Measurements from ENCODE around the gene PADI3.
"Not testable (repeated sequence)": the region's sequence is repeated elsewhere in the genome, so short reads cannot be mapped to it uniquely, and the experiment has no call there.

PADI3 gene

DNA sequence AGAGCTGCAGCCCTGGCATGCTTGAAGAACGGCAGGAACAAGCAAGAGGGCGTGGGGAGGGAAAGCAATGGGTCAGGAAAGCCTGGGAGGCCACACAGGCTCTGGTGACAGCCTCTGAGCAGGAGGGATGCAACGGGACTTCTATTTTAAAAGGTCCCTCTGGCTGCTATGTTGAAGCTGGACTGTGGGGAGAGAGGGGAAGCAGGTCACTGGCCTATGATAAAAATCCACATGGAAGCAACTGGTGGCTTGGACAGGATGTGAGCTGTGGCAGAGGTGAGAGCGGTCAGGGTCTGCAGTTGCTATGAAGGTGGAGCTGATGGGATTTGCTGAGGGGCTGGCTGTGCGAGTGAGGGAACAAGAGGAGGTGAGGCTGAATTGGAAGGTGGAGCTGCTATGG, 32.8 kb upstream of the PADI3 start:
- no peak for DNase-seq

DNA sequence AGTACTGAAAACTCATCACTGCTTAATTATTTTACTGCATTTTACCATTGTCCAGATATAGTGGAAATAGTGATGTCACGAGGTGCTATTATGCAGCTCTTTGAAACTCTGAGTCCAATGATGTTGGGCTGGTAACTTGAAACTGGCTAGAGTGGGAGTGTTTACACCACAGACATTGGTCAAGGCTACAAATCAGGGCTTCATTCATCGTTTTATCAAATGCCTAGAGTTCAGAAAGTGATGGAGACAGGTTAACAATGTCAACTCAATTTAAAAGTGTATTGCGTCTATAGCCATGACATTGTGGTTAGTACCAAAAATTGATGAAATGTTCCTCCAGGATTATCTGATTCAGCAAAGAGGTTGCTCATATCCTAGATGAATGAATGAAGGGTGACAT, 31.3 kb upstream of the PADI3 start:
- DNase-seq = no peak

DNA sequence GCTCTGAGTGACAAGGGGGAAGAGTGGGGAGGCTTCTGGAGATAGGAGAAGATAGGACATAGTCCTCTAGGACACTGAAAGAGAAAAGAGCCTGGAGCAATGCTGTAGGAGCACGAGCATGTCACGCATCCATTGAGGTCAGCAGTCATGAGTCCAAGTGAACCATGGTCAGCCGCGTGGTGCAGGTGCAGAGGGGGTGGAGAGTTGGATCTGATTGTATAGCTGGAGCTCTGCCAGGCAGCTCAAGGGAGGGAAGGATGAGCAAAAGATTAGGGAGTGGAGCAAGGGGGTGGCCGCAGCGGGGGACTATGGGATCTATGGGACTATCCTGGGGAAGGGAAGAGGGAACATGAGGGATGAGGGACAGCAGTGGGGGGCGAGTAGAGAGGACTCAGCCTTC, 30.0 kb upstream of the PADI3 start:
- peak in 1 of 2 experiments; percentile 5 for DNase-seq

DNA sequence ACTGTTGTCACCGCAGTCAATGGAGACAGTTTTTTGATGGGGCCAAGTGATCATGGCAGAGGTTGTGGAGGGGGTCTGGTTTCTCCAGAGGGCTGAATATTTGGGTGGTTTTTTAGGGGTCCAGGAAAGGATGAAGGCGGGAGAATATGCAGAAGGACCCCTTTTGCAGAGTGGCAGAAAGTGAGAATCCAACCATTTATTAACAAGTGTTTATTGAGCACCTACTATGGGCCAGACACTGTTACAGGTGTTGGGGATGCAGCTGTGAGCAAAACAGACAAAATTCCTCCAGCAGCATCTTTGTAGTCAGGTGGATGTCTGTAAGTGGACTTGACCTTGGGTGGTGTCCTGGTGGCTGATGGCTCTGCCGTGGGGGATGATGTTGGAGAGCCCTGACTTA, 28.6 kb upstream of the PADI3 start:
- no peak for DNase-seq

DNA sequence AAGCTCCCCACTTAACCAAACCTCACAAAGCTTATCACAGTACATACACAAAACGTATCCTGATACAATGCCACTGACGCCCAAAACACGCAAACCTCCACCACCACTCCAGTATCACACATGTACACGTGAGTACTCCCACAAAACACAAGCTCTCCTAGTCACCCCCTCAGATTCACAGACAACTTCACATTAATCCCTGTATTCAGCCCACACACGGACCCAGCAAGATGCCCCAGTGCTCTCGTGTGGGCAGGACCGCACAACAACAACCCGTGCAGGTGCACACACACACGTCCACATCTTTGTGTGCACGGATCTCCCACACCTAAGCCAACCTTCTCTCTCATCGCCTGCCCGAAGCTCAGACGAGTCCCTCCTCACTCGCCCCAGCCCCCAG, 26.3 kb upstream of the PADI3 start:
- DNase-seq = no peak

DNA sequence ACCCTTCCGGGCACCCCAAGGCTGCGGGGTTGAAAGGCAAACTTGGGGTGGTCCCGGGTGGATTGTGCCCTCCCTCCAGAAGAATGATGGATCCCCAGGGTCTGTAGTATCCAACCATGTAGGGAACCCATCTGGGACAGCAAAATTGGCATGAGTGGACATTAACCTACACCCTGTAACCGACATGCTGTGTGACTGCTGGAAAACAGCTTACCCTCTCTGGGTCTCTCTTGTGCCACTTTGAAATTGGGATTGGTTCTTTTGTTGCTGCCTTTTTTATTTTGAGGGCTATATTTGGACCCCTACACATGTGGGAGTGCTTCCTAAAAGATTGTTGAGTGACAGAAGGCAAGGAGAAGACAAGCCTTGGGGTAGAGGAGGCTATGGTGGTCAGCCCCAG, 24.5 kb upstream of the PADI3 start:
- DNase-seq = no peak

DNA sequence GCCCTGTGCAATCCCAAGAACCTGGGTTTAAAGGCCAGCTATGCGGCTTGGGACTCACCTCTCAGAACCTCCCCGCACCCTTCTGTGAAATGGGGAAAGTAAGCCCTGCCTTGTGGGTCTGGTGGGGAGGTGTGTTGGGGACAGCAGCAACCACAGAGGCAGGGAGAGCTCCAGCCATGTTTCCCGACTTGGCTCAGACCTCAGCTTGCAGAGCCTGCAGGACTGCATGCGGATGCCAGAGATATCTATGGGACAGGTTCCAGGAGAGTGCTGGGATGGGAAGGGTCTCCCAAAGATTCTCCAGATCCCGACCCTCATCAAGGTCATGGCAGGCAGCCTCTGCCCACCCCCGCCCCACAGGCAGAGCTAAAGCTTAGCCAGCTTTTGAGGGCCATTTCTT, 23.8 kb upstream of the PADI3 start:
- DNase-seq = no peak

DNA sequence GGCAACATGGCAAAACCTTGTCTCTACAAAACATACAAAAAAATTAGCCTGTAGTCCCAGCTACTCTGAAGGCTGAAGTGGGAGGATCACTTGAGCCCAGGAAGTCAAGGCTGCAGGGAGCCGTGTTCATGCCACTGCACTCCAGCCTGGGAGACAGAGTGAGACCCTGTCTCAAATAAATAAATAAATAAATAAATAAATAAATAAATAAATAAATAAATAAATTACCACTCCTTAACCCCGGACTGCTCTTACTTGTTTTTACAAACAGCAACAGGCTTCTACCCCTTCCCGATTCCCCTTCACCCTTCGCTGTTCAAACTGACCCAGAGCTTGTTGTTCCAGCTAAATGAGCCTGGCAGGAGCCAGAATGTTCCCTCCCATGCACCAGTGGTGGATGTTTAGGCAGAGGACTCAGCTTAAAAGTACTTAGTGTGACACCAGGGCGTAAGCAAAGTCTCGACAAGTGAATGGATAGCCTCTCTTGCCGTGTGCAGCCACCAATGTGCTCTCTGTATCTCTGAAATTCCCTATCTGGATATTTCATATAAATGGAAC, 21.5 kb upstream of the PADI3 start:
- DNase-seq = no peak

DNA sequence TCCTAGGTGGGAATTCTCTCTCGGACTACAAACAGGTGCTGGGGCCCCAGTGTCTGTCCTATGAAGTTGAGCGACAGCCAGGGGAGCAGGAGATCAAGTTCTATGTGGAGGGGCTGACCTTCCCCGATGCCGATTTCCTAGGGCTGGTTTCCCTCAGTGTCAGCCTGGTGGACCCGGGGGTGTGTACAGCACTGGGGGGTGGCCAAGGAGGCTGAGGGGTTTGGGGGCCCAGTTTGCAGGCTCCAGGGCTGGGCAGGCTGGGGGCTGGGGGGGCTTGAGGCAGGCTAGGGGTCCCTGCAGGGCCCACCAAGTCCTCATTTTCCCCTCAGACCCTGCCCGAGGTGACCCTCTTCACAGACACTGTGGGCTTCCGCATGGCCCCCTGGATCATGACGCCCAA, 20.3 kb upstream of the PADI3 start:
- no peak for DNase-seq

DNA sequence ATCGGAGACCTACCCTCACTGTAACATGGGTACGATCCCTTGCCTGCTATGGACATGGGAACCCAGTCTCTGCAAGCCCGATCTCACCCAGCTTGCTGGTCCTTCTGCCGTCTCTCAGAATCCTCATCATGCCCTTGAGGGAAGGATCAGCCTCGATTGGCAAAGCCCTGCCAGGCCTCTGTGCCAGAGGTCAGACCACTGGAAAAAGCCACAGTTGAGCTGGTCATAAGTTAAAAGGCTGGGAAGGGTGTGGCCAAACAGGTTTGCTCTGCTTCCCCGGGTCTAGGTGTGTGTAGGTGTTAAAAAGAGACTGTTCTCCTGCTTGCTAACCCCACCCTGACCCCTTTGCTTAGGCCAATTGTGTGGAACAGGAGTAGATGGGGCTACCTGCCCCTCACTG, 19.5 kb upstream of the PADI3 start:
- no peak for DNase-seq

DNA sequence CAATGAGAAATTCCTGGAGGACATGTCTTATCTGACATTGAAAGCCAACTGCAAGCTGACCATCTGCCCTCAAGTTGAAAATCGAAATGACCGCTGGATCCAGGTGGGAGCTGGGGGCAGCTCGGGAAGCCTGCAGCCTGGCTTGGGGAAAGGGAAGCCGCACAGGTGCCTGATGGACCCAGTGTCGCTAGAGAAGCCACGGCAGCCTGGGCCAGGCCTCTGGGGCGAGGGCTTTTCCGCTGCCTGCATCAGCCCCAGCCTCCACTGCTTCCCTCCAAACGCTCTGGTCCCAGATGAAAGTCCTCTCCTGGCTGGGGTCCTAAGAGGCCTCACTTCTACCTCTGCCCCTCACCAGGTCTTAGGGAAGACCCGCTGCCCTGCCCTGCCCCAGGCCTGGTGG, 18.8 kb upstream of the PADI3 start:
- DNase-seq = no peak

DNA sequence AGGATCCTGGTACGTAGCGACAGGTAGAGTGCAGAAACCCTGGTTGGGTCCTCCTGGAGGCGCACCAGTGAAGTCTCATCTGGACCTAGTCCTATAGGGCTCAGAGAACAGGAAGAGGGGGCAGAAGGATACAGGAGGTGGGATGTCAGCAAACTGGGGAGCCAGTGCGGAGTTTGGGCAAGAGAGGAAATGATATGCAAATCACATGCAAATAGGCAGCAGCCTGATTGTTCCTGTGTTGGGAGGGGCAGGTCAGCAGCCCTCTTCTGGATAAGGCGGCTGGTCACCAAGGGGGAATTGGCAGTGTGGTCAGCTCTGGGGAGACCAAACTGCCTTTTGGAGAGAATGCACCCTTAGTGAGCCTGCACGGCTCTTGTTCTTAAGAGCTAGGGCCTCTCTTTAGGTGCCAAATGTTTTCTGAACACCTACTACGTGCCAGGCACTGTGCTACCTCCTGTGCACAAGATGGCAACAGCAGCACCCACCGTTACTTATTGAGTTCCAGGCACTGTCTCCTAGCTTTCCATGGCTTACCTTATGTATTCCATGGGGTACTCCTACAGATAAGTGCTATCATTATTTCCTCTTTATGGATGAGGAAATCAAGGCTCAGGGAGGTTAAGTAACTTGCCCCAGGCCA, 18.1 kb upstream of the PADI3 start:
- DNase-seq = no peak

DNA sequence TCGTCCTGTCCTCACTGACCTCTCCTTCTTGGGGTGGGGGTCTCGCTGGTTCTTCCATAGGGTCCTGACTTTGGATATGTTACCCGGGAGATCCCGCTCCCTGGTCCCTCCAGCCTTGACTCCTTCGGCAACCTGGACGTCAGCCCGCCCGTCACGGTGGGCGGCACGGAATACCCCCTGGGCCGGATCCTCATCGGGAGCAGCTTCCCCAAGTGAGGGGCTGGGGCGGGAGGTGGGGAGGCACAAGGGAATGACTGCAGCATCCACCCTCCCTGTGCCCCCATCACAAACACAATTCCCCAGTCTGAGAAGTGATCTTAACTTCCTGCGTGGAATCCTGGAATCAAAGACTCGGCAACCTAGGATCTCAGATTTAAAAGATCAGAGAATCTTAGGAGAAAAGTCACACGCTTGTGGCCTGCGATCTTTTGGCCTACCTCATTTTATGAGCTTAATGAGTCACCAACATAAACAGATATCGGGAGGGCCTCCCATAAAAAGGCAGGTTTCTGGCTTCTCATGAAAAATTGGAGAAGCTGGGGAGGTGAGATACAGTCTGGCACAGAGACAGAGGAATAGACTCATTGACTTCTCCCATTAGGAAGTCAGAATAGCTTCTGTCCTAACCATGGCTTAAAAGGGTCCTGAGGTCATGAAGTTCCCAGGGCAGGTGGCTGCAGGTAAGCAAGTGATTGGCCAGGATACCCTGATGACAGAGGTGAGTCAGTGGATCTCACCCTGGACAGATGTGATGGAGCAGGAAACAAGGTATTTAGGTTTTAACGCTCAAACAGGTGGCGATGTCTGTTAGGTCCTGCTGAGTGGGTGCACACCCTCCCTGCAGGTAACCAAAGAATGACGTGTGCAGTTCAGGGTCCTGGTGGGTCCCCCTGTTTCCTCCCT, 15.9 kb upstream of the PADI3 start:
- no peak for DNase-seq

DNA sequence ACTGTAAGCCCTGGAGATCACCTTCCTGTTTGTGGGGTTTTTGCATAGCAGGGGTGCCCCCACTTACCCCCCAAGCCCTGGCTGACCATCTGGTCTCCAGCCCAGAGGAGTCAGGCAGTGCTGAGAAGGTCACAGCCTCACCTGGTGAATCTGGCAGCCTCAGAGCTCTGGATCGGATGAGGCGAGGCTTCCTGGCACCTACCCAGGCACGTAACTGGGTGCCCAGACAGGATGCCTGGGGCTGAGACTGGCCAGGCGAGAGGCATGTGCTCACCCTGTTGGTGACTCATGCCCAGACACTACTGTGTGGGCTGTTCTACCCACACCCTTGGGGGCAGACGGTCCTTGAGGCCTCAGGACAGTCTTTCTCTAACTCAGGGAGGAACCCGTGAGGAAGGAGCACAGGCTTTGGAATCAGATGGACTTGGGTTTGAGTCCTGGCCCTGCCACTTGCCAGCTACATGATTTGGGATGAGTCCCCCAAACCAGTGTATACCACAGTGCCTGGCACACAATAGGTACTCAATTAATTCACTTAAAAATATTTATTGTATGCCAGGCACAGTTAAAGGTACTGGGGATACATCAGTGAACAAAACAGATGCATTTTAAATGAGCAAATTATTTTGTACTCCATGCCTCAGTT, 15.1 kb upstream of the PADI3 start:
- no peak for DNase-seq

DNA sequence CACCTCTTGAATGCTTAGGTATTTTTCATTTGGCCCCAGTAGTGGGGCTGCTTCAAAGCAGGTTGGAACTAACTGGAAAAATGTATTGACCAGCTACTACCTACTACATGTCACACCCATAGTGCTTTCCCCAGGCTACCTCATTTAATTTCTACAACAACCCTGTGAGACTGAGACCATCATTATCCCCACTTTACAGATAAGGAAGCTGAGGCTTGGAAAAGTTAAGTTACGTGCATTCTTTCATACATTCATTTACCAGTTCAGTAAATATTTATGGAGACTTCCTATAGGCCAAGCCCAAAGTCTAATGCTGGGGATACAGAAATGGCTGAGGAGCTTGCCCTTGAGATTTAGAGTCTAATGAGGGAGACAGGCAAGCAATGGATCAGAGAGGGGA, 14.5 kb upstream of the PADI3 start:
- no peak for DNase-seq

DNA sequence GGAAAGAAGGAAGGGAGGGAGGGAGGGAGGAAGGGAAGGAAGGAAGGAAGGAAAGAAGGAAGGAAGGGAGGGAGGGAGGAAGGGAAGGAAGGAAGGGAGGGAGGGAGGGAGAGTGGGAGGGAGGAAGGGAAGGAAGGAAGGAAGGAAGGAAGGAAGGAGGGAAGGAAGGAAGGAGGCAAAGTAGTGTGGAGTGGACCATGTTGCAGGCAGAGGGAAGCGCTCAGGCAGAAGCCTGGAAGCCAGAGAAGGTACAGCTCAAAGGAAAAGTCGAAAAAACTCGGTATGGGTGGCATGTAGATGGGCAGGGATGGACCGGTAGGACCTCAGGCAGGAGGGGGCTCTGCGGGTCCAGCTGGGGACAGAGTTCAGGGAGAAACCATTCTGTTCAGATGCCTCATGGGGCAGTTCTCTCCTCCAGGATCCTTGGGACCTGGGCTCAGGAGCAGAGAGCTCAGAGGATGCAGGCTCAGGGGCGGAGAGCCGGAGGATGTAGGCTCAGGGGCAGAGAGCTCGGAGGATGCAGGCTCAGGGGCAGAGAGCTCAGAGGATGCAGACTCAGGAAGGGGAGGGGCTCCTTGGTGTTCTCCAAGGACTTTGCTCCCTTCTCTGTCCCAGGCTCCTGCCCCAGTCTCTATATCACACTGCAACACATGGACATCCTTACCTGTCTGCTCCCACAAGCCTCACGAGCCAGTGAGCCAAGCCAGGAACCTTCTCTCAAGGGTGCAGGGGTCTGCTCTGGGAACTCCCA, 13.6 kb upstream of the PADI3 start:
- no peak for DNase-seq

DNA sequence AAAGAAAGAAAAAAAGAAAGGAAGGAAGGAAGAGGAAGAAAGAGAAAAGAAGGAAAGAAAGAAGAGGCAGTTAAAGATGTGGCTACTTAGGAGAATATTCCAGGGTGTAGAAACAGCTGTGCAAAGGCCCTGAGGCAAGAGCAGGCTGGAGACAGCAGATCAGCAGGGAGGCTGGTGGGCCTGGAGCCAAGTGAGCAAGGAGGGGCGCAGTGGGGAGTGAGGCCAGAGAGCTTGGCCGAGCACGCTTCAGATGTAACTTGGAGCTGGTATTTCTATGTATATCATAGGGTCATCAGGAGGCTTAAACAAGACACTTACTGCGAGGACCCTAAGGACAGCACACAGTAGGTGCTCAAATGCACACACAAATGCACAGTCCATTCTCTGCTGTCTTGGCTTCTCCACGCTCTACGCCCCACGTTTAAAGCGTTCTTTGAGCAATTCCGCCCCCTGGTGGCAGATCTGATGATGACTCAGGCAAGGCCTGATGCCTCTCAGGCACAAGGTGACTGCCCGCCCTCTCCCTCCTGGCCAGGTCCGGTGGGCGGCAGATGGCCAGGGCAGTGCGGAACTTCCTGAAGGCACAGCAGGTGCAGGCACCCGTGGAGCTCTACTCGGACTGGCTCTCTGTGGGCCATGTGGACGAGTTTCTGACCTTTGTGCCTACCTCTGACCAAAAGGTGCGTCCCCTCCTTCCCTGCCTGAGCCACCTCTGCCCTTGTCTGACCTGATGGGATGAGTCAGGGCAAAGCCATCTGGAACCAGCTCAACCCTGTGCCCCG, 11.9 kb upstream of the PADI3 start:
- peak; percentile 50 to 80 for DNase-seq

DNA sequence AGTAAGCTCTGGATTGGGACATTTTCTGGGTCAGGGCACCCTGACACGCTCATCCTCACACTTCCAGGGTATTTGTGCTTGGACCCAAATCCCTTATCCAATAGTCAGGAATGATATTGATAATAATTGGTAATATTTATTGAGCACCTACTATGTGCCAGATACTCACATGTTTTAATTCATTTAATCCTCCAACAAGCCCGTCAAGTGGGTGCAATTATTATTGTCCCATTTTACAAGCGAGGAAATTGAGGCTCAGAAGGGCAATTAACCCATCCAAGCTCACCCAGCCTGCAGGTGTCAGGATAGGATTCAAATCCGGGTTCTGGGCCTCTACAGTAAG, 11.4 kb upstream of the PADI3 start:
- no peak for DNase-seq

DNA sequence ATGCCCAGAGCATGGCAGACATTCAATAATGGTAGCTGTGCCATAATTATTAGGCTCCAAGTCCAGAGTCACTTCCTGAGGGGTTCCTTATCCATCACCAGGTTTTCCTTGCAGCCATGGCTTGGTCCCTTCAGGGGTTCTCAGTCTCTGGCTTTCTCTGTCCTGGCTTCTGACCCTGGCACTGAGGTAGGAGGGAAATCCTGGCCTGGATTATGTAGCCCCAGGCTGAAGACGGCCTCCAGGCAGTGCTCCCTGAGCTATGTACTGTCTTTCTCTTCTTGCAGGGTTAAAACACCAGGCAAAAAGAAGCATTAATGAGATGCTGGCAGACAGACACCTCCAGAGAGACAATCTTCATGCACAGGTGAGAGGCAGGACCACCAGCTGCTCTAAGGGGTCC, 9.5 kb upstream of the PADI3 start:
- DNase-seq = peak; percentile 67 to 80

DNA sequence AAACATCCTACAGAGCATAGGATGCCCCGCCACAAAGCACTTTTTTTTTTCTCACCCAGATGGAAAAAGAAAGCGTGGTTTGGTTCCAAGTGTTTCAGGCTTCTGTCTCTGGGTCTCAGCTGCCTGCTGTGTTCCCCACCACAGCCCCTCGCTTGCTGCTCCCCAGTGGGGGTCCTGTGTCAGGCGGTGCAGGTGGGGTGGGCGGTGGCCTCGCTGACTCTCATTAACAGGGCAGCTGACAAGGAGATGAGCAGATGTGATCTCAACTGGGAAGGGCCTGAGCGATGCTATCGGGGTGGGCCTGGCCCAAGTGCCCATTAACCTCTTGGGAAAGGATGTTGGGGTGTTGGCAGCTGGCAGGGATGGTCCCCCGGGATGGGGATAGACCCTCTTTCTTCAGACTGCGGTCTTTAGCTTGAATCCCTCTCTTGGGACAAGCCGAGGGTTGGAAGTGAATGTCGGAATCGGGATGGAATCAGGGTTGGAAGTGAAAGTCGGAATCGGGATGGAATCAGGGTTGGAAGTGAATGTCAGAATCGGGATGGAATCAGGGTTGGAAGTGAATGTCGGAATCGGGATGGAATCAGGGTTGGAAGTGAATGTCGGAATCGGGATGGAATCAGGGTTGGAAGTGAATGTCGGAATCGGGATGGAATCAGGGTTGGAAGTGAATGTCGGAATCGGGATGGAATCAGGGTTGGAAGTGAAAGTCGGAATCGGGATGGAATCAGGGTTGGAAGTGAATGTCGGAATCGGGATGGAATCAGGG, 7.7 kb upstream of the PADI3 start:
- DNase-seq = peak in 1 of 2 experiments; percentile 64

DNA sequence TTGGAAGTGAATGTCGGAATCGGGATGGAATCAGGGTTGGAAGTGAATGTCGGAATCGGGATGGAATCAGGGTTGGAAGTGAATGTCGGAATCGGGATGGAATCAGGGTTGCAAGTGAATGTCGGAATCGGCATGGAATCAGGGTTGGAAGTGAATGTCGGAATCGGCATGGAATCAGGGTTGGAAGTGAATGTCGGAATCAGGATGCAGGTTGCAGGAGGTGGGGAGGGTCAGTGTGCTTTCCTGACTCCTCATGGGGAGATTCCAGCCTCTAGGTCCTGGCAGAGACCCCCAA, 7.2 kb upstream of the PADI3 start:
- not testable (repeated sequence) for DNase-seq

DNA sequence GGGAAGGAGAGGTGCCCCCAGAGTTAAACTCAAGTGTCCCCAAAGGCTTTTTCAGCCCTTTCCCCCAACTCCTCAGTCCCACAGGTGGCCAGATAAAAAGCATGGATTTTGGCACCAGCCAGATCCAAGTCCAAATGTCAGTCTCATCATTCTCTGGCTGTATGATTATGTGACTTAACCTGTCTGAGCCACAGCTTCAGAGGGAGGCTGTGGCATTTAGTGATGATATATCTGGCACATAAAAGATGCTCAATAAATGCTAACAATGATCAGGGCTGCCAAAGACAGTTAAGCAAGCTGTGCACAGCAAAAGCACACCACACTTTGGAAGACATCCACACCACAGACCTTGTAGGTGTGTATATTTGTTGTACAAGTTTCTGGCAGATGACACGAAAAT, 5.6 kb upstream of the PADI3 start:
- no peak for DNase-seq

Data from NCI-H524 (cell line).